HG02610 (cell line): ENCODE results near the gene PRDM10.
"Not testable (repeated sequence)": the region's sequence is repeated elsewhere in the genome, so short reads cannot be mapped to it uniquely, and the experiment has no call there.

Source experiments
- ATAC-seq: cut with Tn5 transposase; IDR thresholded peaks from one replicate; pipeline ENCODE4 v1.9.1; 2021; ENCODE audit warnings: mild to moderate bottlenecking, moderate library complexity; ENCODE audit not compliant: unreplicated experiment

PRDM10 gene

DNA sequence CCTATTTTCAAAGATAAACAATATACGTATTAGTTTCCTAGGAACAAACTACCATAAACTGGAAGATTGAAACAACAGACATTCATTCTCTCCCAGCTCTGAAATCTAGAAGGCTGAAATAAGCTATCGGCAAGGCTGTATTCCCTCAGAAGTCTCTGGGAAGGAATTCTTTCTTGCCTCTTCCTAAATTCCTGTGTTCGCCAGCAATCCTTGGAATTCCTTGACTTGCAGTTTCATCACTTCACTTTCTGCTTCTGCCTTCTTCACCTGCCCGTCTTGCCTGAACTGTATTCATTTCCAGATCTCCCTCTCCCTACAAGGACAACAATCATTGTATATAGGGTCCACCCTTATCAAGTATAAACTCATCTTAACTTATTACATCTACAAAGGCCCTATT is 17.7 kb upstream of the PRDM10 start:
- no peak for ATAC-seq

- not testable (repeated sequence) for ATAC-seq
These were observed 13.2 kb upstream of the PRDM10 start for GRCh38 chr11:130015846-130016245.

- no peak for ATAC-seq
These were observed 5.7 kb upstream of the PRDM10 start for GRCh38 chr11:130008326-130008725.

GRCh38 chr11:130006929-130007328 is 4.3 kb upstream of the PRDM10 start:
- no peak for ATAC-seq

DNA sequence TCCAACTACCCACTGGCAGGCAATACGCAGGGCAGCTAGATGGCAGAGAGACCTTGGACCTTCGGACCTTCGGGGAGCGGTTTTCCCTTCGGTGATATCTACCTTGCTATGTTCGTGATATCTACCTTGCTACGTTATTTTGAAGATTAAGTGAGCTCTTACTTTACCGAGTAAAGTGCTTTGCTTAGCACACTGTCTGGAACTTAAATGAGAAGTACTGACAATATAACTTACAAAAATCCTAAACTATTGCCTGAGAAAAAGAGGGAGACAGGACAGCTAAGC is 1.0 kb upstream of the PRDM10 start:
- ATAC-seq: no peak

DNA sequence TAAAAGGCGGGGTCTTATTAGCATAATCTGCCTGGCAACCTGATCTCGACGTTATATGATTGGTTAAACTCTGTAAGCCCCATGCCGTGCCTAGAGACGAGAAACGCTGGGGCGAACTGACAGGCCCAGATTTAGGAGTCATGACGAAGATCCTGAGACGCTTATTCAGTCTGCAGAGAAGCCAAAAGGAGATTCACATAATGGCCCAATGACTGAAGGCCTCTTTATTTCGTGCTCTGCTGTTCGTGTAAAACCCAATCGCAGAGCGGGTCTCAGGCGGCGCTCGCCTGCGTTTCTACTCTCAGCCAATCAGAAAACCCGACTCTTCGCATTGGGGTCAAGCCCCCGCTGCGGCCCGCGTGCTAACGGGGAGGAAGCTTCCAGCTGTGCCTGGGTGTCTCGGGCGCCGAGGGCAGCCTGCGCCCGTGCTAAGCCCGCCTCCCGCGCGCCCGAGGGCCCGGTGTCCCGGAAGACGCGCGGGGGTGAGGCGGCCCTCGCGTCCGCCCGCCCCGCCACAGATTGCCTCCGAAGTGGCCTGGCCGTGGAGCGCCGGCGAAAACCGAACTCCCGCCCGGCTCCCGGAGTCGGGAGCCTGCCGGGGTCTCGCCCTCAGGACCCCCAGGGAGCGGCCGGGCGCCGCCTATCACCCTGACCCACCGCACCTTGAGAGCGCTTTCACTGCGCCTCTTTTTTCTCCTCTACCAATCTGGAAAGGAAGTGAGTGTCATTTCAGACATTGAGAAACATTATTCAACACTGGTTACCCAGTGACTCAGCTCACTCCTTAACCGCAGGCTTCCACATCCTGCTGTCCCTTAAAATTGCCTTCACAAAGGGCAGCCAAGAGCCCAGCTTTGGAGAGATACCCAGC is 446 bp upstream of the PRDM10 start:
- peak; percentile 78 for ATAC-seq

DNA sequence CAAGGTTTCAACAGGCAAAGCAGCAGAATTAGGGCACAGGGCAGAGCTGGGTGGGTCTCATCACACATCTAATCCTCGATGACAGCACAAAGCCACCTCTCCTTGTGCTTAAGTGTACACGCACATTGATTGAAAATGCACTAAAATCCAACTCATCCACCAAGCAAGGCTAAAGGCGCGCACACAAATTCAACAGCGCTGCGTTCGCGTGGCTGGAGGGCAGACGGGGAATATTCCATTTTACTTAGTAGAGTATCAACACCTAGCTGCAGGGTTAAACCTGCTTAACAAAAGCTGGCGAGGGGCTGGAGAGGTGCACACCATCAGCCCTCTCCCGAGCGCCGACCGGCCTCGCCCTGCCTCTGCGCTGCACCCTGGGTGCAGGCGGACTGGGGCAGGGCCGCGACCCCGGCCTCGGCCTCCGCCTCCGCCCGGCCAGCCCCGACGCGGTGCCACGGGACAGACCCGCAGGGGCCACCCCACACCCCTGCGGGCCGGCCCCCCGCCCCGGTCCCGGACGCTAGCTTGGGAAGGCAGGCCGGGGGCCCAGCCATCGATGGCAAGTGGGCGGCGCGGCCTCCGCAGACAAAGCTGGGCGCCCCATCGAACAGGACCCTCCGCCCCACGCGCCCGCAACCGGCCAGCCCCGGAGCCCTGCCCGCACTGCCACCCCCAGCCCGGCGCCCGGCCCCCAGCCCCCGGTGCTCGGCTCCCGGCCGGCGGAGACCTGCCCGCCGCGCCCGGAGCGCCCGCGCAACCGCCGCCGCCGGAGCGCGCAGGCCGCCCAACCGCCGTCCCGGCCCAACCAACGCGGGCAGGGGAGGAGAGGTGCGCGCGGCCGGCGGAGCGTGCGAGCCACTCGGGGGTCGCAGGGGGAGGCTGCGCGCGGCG is 929 bp downstream of the PRDM10 start:
- peak; percentile 23 for ATAC-seq

DNA sequence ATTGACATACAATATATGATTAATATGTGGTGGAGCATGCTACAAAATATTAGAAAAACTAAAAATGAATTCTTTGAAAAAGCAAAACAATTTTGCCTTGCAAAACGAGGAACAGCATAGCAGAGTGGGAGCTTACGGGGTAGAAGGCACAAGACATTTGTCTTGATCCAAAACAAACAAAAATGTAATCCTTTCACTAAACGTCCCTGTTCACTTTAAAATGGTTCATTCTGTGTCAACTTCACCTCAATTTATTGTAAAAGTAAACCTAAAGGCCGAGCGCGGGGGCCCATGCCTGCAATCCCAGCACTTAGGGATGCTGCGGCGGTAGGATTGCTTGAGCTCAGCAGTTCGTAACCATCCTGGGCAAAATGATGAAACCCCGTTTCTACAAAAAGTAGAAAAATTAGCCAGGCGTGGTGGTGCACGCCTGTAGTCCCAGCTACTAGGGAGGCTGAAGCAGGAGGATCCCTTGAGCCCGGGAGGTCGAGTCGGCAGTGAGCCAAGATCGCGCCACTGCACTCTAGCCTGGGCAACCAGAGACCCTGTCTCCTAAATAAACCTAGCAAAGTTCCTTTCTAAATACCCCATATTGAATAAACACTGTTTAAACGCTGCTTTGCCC is 2.0 kb downstream of the PRDM10 start:
- no peak for ATAC-seq

DNA sequence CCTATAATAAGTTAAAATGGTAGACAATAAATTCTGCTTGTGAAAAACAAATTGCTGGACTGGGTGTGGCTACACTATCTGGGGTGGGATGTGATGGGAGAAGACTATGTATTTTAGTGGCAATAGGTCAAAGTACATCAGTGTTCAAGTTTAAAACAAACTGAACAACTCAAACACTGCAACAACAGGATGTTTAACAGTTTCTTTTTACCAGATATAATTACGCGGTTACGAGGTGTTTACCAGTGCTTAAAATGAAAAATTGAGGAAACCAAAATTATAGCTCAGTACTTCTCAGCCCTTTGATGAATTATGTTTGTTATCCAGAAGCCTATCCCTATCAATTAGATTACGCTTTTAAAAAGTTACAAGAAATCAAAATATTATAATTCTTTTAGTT is 3.2 kb downstream of the PRDM10 start:
- no peak for ATAC-seq

DNA sequence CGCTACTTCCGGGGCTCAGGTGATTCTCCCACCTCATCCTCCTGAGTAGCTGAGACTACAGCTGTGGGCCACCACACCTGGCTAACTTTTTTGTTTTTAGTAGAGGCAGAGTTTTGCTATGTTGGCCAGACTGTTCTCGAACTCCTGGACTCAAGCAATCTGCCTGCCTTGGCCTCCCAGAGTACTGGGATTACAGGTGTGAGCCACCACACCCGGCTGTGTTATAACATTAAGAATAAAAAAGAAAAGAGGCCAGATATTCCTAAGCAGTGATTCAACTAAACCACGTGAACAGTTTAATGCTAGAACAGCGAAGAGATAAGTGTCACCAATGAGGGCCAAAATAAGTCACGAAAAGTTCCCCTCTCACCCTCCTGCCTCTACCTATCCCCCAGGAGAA is 3.7 kb downstream of the PRDM10 start:
- no peak for ATAC-seq

- no peak for ATAC-seq
These were observed 4.5 kb downstream of the PRDM10 start for GRCh38 chr11:129998107-129998506.

DNA sequence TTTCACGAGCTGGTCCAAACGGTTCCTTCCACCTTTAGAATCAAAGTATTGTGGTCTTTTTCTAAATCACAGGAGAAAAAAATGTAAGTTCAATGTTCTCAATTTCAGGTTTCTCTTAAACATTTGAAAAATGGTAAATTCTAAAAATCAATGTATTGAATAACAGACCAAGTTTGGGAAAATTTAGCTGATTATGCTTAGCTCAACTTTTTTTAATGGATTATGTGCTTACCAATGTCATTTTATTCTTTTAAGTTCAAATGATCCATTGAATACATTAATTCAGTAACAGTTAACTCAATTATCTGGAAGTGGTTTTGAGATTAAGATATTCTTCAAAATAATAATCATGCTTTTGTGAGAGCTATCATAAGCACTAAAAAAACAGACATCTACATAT is 5.1 kb downstream of the PRDM10 start:
- ATAC-seq: no peak

DNA sequence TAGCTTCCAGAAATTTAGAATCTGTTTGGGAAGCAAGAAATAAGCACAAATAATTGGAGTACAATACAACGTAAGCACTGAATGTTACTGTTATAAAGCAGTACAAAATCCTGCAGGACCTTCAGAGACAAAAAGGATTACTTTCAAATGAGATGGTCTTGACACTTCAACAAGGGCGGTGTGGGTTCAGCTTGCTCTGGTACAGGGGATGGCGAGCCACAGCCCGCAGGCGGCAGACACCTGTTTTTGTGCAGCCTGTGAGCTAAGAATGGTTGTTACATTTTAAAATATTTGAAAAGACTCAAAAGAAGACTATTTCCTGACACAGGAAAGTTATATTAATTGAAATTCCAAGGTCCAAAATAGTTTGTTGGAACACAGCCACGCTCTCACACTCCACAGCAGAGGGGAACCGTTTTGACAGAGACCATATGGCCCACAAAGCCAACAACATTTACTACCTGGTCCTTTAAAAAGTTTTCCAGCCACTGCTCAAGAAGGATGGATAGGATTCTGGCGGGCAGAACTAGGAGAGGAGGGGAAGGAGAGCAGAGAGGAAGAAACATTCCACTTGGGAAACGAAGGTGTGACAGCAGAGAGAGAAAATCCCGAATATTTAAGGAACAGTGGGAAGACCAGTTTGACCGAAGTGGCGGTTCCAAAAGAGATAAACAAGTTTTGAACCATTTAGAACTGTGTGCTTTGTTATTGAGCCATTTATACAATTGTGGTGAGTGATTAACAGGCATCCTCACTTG is 6.3 kb downstream of the PRDM10 start:
- no peak for ATAC-seq

- no peak for ATAC-seq
These were observed 7.5 kb downstream of the PRDM10 start for GRCh38 chr11:129995163-129995562.

GRCh38 chr11:129992161-129992944 is 10.3 kb downstream of the PRDM10 start:
- no peak for ATAC-seq

- no peak for ATAC-seq
These were observed 13.4 kb downstream of the PRDM10 start for GRCh38 chr11:129989149-129989813.

DNA sequence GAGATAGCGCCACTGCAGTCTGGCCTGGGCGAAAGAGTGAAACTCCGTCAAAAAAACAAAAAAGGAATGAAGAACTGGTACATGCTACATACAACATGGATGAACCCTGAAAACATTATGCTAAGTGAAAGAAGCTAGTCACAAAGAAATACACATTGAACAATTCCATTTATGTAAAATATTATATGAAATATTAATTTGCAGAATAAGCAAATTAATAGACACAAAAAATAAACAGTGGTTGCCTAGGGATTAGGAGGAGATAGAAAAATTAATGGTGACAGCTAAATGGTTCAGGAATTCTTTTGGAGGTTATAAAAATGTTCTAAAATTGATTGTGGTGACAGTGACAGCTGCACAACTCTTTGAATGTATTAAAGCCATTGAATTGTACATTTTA is 14.7 kb downstream of the PRDM10 start:
- ATAC-seq: no peak

DNA sequence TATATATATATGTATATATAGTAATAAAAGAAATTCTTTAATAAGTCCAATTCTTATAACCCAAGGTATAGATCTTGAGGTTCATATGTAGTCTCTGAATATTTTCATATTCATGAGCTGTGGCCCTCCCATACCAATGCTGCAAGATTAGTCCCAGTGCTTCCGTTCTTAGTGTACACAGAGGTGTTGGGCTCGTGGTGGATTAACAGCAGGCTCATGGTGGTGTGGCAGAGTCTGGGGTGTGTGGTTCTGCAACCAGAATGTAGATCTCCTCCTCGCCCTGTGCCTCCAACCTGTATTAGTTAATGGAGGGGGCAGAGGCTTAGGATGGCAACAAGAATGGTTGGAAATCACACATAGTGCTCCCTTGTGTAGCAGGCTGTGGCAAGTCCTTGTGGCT is 16.8 kb downstream of the PRDM10 start:
- no peak for ATAC-seq

DNA sequence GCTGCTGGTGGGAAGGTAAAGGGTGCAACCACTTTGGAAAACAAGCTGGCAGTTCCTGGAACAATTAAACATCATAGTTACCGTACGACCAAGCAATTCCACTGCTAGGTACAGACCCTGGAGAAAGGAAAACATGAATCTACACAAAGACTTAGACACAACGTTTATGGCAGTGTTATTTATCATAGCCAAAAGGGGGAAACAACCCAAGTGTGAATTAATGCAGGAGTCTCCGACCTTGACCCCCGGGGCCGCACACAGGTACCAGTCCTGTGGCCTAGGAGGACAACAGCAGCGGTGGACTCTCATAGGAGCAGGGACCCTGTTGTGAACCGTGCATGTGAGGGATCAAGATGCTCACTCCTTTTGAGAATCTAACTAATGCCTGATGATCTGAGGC is 22.5 kb downstream of the PRDM10 start:
- no peak for ATAC-seq
